Cardiac fibroblast (primary cell): ENCODE results near the gene SCN2A.
"Not testable (repeated sequence)": the region's sequence is repeated elsewhere in the genome, so short reads cannot be mapped to it uniquely, and the experiment has no call there.

Experiments
- DNase-seq, 2 donors: peaks; one replicate each; pipeline versions ENCODE4 v3.0.0 to v3.0.0-alpha.2; 2010; ENCODE audit warnings: low read depth in 2 of 2
- H3K4me3 ChIP-seq, 2 donors: replicated peaks in 1 of 2; 1 replicate in 1 of 2; 2 replicates in 1 of 2; pipeline ENCODE4 v1.5.1; 2011; ENCODE audit warnings: low read depth in 2 of 2, low read length in 2 of 2, mild to moderate bottlenecking in 2 of 2, moderate library complexity in 1 of 2
- CTCF ChIP-seq: IDR thresholded peaks from one replicate; pipeline ENCODE4 v1.5.1; 2011; ENCODE audit warnings: low read depth, mild to moderate bottlenecking, low read length, inconsistent platforms

SCN2A gene

DNA sequence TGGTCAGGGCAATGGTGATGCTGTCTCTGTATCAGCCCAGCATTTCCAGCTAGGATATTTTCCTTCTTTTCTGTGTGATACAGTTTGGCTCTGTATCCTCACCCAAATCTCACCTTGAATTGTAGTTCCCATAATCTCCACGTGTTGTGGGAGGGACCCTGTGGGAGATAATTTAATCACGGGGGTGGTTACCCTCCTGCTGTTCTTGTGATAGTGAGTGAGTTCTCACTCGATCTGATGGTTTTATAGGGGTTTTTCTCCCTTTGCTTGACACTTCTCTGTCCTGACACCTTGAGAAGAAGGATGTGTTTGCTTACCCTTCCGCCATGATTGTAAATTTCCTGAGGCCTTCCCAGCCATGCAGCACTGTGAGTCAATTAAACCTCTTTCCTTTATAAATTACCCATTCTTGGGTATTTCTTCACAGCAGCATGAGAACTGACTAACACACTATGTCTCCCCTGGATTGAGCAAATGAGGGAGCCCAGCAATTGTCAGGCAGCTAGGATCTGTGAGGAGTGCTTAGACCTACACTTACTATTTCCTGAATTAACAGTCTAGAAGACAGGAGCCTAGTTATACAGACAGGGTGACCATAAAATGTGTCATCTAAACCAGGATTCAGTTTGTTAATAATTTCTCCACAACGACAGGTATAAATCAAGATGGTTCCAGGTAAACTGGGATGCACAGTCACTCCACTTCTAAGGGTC lies 6.0 kb downstream of the SCN2A start:
- DNase-seq, result no peak
- no peak overlapping the region for H3K4me3 ChIP-seq
- no peak for TF ChIP-seq CTCF

DNA sequence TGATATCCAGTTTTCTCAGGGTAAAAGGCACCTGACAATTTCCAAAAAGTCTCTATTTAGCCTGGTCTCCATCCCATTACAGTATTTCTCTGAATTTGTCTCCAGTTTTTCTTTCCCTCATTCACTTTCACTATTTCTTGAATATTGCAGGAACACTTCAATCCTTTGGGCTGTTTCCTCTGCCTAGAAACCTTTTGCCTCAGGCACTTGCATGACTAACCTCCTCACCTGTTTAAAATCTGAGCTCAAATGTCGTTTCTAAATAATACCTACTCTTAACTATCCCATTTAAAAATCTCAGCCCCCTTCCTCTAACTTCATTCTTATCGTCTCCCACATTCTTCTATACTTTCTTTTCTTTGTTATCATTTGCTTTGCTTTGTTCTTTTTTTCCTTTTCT lies 9.0 kb downstream of the SCN2A start:
- H3K4me3 ChIP-seq, result no peak overlapping the region
- no peak for TF ChIP-seq CTCF
- no peak for DNase-seq

DNA sequence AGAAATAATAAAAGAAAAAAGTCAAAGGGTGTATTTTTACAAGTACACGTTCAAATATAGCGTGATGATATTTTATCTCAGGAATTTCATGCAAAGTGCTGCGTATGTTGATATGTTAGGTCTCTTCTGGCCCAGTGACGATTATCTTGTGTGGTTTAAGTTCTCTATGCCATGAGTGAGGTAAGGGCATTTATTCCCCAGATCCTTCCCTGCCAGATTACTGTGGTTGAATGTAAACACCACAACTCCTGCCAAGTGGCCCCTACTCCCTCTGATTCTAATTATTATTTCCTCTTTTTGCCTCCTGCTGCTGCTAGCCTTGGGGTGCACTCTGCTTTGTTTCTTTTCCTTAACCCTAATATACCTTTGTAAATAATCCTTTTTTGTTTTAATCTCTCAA lies 12.2 kb downstream of the SCN2A start:
- H3K4me3 ChIP-seq, result no peak overlapping the region
- DNase-seq, result no peak
- no peak for TF ChIP-seq CTCF

DNA sequence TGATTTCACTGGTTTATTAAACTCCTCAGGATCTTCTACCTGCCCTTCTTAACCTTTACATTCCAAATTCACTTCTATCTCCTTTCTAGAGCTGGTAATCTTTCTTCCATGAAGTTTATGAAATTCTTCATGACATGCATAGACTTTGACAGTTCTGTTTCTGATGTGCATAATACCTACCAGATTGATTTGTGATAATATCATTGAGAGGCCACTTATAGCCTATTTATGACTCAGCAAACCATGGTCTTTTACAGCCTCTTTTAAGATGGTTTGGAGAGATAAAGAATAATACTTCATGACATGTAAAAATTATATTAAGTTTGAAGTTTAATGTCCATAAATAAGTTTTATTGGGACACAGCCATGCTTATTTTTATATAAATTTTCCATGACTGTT lies 14.0 kb downstream of the SCN2A start:
- TF ChIP-seq CTCF, result no peak
- DNase-seq, result no peak
- no peak overlapping the region for H3K4me3 ChIP-seq

GRCh38 chr2:165256618-165257017 lies 17.4 kb downstream of the SCN2A start:
- no peak for TF ChIP-seq CTCF
- H3K4me3 ChIP-seq, result no peak overlapping the region
- DNase-seq, result no peak

GRCh38 chr2:165260347-165260746 lies 21.1 kb downstream of the SCN2A start:
- DNase-seq, H3K4me3 ChIP-seq: not testable (repeated sequence)

DNA sequence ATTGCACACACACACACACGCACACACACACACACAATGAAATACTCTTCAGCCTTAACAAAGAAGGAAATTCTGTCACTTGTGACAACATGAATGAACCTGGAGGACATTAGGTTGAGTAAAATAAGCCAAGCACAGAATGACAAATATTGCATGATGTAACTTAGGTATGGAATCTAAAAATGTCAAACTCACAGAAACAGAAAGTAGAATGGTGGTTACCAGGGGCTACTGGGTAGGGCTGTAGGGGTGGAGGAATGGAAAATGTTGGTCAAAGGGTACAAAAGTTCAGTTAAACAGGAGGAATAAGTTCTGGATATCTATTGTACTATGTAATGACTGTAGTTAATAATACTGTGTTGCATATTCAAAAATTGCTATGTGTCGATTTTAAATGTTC lies 29.5 kb downstream of the SCN2A start:
- no peak overlapping the region for H3K4me3 ChIP-seq
- TF ChIP-seq CTCF, result no peak
- no peak for DNase-seq
